Gastroesophageal sphincter (tissue), 3 donors: ENCODE results near the gene ADAM8.

Source experiments
- CTCF ChIP-seq, 4 experiments: fragments of 200-600 bp in 2 of 4; fragments of 450-650 bp in 2 of 4; sonication (generic) in 1 of 4; IDR thresholded peaks; one replicate each; pipeline ENCODE4 v1.5.1; 2017 to 2019; ENCODE audit warnings: antibody characterized with exemption in 4 of 4, mild to moderate bottlenecking in 2 of 4, moderate library complexity in 2 of 4
- EP300 ChIP-seq: sonication (generic); formaldehyde crosslinking; IDR thresholded peaks from one replicate; pipeline ENCODE4 v1.6.1; 2017; ENCODE audit warnings: antibody characterized with exemption, mild to moderate bottlenecking
- POLR2A ChIP-seq, 2 donors: fragments of 450-650 bp; IDR thresholded peaks; one replicate each; pipeline ENCODE4 v1.6.1; 2017; ENCODE audit warnings: antibody characterized with exemption in 2 of 2, mild to moderate bottlenecking in 2 of 2, moderate library complexity in 1 of 2
- POLR2AphosphoS5 ChIP-seq: sonication (generic); formaldehyde crosslinking; IDR thresholded peaks from one replicate; pipeline ENCODE4 v1.6.1; 2017; ENCODE audit warnings: antibody characterized with exemption

DNA sequence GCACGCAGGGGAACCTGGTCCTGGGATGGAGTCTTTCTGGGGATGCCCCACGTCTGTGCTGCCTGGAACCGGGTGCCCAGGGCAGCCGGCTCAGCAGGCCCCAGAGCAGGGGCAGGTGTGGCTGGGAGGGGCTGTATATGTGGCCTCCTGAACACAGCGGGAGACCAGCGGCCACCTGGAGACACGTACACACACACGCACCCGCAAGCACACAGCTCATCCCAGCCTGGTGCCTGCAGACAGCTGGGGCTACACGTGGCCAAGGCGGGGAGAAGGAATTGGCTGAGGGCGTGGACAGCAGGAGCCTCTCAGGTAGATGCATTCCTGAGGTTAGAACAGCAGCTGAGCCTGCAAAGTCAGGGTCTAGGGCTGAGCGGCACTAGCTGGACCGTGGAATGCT is 14.0 kb downstream of the ADAM8 start:
- no peak for TF ChIP-seq CTCF (IDR thresholded peaks at IDR 0.05)
- no peak for TF ChIP-seq POLR2A (IDR thresholded peaks at IDR 0.05)
- no peak for TF ChIP-seq POLR2AphosphoS5
- no peak for TF ChIP-seq EP300
